ENCODE results near the gene RARG.

RARG gene

DNA sequence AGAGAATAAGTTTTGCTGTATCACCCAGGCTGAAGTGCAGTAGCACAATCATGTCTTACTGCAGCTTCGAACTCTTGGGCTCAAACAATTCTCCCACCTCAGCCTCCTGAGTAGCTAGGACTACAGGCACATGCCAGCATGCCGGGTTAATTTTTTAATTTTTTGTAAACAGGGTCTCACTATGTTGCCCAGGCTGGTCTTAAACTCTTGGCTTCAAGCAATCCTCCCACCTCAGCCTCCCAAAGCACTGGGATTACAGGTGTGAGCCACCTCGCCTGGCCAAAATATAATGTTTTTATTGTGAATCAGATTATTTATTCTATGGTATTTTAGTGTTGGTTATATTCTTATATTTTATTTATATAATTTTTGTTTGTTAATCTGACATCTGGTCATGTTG, 55.3 kb downstream of the RARG start:
- Histone ChIP-seq H3K27ac (ENCODE audit: extremely low read depth, low read depth, low read length) (no peak overlapping the region), H3K4me1 (ENCODE audit: control insufficient read depth, insufficient read depth, low read length) (peaks cover 20% of the 10 kb centered on the region), H3K36me3 (ENCODE audit: control insufficient read depth in 2 of 2, insufficient read depth in 1 of 2, low read length in 2 of 2) (peaks cover 0 to 8% of the 10 kb centered on the region in 2 experiments; a peak in 2 of 3 replicates), H3K4me3 (ENCODE audit: low read depth, low read length) (no peak overlapping the region), H3K9me3 (ENCODE audit: control insufficient read depth, insufficient read depth, low read depth, low read length) (no peaks in the 10 kb centered on the region)
- TF ChIP-seq ZNF121 (tag by site-specific recombination; IDR thresholded peaks at IDR 0.05) (peak; percentile 90), HOXC10 (CRISPR knock-in tag; IDR thresholded peaks at IDR 0.05) (no peak)
- ChIA-PET POLR2A (interaction anchor here (1.0 kb wide), 1 partner anchor 77 kb away, joined by 3 read pairs; no protein-coding TSS in a partner anchor), CTCF (interaction anchor here (0.7 to 1.9 kb wide), 4 partner anchors 9 to 111 kb away, joined by 3 to 4 read pairs (median 3); no protein-coding TSS in a partner anchor)

GRCh38 chr12:53174881-53175491, 57.0 kb downstream of the RARG start:
- POLR2A ChIA-PET, result no interaction called here
- Histone ChIP-seq H3K4me1 (ENCODE audit: control insufficient read depth, insufficient read depth, low read length) (peaks cover 28% of the 10 kb centered on the region), H3K4me3 (ENCODE audit: low read depth, low read length) (no peak overlapping the region), H3K36me3 (ENCODE audit: control insufficient read depth in 2 of 2, insufficient read depth in 1 of 2, low read length in 2 of 2) (peaks cover 0 to 11% of the 10 kb centered on the region in 2 experiments; a peak in 2 of 3 replicates), H3K9me3 (ENCODE audit: control insufficient read depth, insufficient read depth, low read depth, low read length) (no peaks in the 10 kb centered on the region), H3K27ac (ENCODE audit: extremely low read depth, low read depth, low read length) (no peak overlapping the region)
- TF ChIP-seq TRIM28 (IDR thresholded peaks at IDR 0.05; ENCODE audit: borderline replicate concordance, low read length) (0 out of 2 replicates have a peak, but pooled peaks have one; percentile 59), ZNF654 (tag by site-specific recombination; IDR thresholded peaks at IDR 0.05; ENCODE audit: low read depth) (peak; percentile 11; the same call in 1 of the 2 replicates), ZNF26 (tag by site-specific recombination; IDR thresholded peaks at IDR 0.05) (no peak), FEZF1 (tag by site-specific recombination; IDR thresholded peaks at IDR 0.05) (no peak), EGR2 (tag by site-specific recombination; IDR thresholded peaks at IDR 0.05; ENCODE audit: low read depth) (peak; percentile 19; the same call in 1 of the 2 replicates), ZNF274 (IDR thresholded peaks at IDR 0.05; ENCODE audit: low read length) (no peak), ZNF274 (tag by site-specific recombination; IDR thresholded peaks at IDR 0.05; ENCODE audit: borderline replicate concordance) (no peak), GLIS1 (tag by site-specific recombination; IDR thresholded peaks at IDR 0.05) (peak; percentile 81), SP7 (tag by site-specific recombination; IDR thresholded peaks at IDR 0.05) (0 out of 2 replicates have a peak, but pooled peaks have one; percentile 25), ZBTB48 (tag by site-specific recombination; IDR thresholded peaks at IDR 0.05) (peak; percentile 71), ZNF549 (tag by site-specific recombination; IDR thresholded peaks at IDR 0.05) (no peak), WT1 (tag by site-specific recombination; IDR thresholded peaks at IDR 0.05) (peak; percentile 43; the same call in 1 of the 2 replicates), HOXC10 (CRISPR knock-in tag; IDR thresholded peaks at IDR 0.05) (no peak), ZNF423 (tag by site-specific recombination; IDR thresholded peaks at IDR 0.05) (peak; percentile 54; the same call in 1 of the 2 replicates), ZNF324 (tag by site-specific recombination; IDR thresholded peaks at IDR 0.05) (no peak), ZIC2 (tag by site-specific recombination; IDR thresholded peaks at IDR 0.05) (peak; percentile 79), PRDM1 (tag by site-specific recombination; IDR thresholded peaks at IDR 0.05) (peak; percentile 54)
- CTCF ChIA-PET, result interaction anchor here (0.6 to 6.2 kb wide), 7 partner anchors 10 to 160 kb away, joined by 3 to 52 read pairs (median 4); partner anchors contain the start of gene ESPL1

GRCh38 chr12:53173085-53173715, 58.8 kb downstream of the RARG start:
- Histone ChIP-seq H3K4me1 (ENCODE audit: control insufficient read depth, insufficient read depth, low read length) (peaks cover 18% of the 10 kb centered on the region), H3K36me3 (ENCODE audit: control insufficient read depth in 2 of 2, insufficient read depth in 1 of 2, low read length in 2 of 2) (peaks cover 0 to 17% of the 10 kb centered on the region in 2 experiments; a peak in 2 of 3 replicates), H3K9me3 (ENCODE audit: control insufficient read depth, insufficient read depth, low read depth, low read length) (no peaks in the 10 kb centered on the region), H3K27ac (ENCODE audit: extremely low read depth, low read depth, low read length) (no peak overlapping the region), H3K4me3 (ENCODE audit: low read depth, low read length) (no peak overlapping the region)
- ChIA-PET CTCF (interaction anchor here (0.6 to 6.2 kb wide), 4 partner anchors 14 to 121 kb away, joined by 3 to 52 read pairs (median 3); no protein-coding TSS in a partner anchor), POLR2A (no interaction called here)
- TF ChIP-seq ZNF404 (tag by site-specific recombination; IDR thresholded peaks at IDR 0.05) (no peak), ZNF366 (tag by site-specific recombination; conservative IDR thresholded peaks at IDR 0.05) (peak; percentile 91), ZNF510 (tag by site-specific recombination; IDR thresholded peaks at IDR 0.05; ENCODE audit: insufficient replicate concordance) (no peak), ZNF157 (tag by site-specific recombination; IDR thresholded peaks at IDR 0.05) (no peak), ZNF558 (tag by site-specific recombination; IDR thresholded peaks at IDR 0.05) (no peak), ZNF658 (tag by site-specific recombination; IDR thresholded peaks at IDR 0.05) (no peak), ZNF488 (tag by site-specific recombination; IDR thresholded peaks at IDR 0.05) (no peak), ZNF645 (tag by site-specific recombination; IDR thresholded peaks at IDR 0.05) (no peak)
- TF ChIP-seq, protein P1, sequence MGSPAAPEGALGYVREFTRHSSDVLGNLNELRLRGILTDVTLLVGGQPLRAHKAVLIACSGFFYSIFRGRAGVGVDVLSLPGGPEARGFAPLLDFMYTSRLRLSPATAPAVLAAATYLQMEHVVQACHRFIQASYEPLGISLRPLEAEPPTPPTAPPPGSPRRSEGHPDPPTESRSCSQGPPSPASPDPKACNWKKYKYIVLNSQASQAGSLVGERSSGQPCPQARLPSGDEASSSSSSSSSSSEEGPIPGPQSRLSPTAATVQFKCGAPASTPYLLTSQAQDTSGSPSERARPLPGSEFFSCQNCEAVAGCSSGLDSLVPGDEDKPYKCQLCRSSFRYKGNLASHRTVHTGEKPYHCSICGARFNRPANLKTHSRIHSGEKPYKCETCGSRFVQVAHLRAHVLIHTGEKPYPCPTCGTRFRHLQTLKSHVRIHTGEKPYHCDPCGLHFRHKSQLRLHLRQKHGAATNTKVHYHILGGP (tag by site-specific recombination; IDR thresholded peaks at IDR 0.05), result no peak

All from HEK293 (cell line).